Thoracic aorta (tissue), 2 donors: ENCODE results near the gene FBXO8. TPM values are rescaled to one million over a fixed set of nuclear protein-coding genes. Genes with fewer than 3 reads are reported as not detected.

Source experiments
- ATAC-seq: fragments of 150-250 bp; one replicate; pipeline ENCODE4 v1.8.0; 2017; ENCODE audit warnings: low read depth; ENCODE audit not compliant: insufficient number of reproducible peaks, low FRiP score
- DNase-seq: peaks from one replicate; pipeline ENCODE4 v3.0.0-alpha.2; 2020; ENCODE audit warnings: low spot score
- H3K27ac ChIP-seq, 2 donors: fragments of 200-600 bp; sonication (generic); 1 replicate in 1 of 2; 2 replicates in 1 of 2; pipeline ENCODE4 v1.5.1; 2016; ENCODE audit warnings: mild to moderate bottlenecking in 2 of 2, moderate library complexity in 2 of 2
- H3K27me3 ChIP-seq: fragments of 200-600 bp; sonication (generic); replicated peaks from 2 replicates; pipeline ENCODE4 v1.6.0; 2016; ENCODE audit warnings: mild to moderate bottlenecking; ENCODE audit not compliant: insufficient read depth
- H3K36me3 ChIP-seq: fragments of 200-600 bp; sonication (generic); one replicate; pipeline ENCODE4 v1.5.1; 2016
- H3K4me1 ChIP-seq, 2 donors: fragments of 200-600 bp; sonication (generic); 1 replicate in 1 of 2; 2 replicates in 1 of 2; pipeline versions ENCODE4 v1.5.1 to v1.6.0; 2016; ENCODE audit warnings: low read depth in 2 of 2, mild to moderate bottlenecking in 1 of 2; ENCODE audit not compliant: control insufficient read depth in 1 of 2
- H3K4me3 ChIP-seq: fragments of 200-600 bp; sonication (generic); 2 replicates; pipeline ENCODE4 v1.5.1; 2016; ENCODE audit warnings: mild to moderate bottlenecking
- H3K9me3 ChIP-seq: fragments of 200-600 bp; sonication (generic); 2 replicates; pipeline ENCODE4 v1.5.1; 2016
- total RNA-seq, 2 donors: library from RNA; depleted of rRNA; stranded (reverse); fragments of >200 nt; gene quantifications; one replicate each; pipeline versions ENCODE4 v1.1.0 to v1.2.3, GENCODE V29; 2016
- TF ChIP-seq, protein P1 (sequence below): fragments of 200-600 bp; sonication (generic); IDR thresholded peaks from one replicate; pipeline ENCODE4 v1.5.1; 2019; ENCODE audit warnings: antibody characterized with exemption

The FBXO8 gene
- total RNA-seq, 2 donors from 2014 or later: 19.6 to 25.5 TPM

DNA sequence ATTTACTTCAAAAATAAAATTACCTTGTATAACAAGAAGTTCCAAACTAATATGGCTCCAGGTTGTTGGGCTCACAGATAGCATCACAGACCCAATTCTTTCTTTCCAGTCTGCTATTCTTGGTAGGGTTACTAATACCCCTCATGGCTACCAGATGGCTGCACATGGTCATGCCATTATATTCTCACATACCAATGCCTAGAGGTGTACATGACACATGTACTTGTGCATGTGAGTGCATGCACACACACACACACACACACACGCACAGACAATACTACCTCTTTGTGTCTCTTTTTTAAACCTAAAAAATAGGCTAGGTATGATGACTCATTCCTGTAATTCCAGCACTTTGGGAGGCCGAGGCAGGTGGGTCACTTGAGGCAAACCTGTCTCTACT, 31.1 kb downstream of the FBXO8 start:
- Histone ChIP-seq H3K4me3 (no peak overlapping the region), H3K4me1 (peaks cover 8 to 14% of the 10 kb centered on the region in 2 donors), H3K9me3 (no peaks in the 10 kb centered on the region), H3K36me3 (no peaks in the 10 kb centered on the region), H3K27me3 (no peaks in the 10 kb centered on the region), H3K27ac (no peak overlapping the region)
- DNase-seq (no peak), ATAC-seq (no peak)
- TF ChIP-seq, protein P1, sequence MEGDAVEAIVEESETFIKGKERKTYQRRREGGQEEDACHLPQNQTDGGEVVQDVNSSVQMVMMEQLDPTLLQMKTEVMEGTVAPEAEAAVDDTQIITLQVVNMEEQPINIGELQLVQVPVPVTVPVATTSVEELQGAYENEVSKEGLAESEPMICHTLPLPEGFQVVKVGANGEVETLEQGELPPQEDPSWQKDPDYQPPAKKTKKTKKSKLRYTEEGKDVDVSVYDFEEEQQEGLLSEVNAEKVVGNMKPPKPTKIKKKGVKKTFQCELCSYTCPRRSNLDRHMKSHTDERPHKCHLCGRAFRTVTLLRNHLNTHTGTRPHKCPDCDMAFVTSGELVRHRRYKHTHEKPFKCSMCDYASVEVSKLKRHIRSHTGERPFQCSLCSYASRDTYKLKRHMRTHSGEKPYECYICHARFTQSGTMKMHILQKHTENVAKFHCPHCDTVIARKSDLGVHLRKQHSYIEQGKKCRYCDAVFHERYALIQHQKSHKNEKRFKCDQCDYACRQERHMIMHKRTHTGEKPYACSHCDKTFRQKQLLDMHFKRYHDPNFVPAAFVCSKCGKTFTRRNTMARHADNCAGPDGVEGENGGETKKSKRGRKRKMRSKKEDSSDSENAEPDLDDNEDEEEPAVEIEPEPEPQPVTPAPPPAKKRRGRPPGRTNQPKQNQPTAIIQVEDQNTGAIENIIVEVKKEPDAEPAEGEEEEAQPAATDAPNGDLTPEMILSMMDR: no peak

DNA sequence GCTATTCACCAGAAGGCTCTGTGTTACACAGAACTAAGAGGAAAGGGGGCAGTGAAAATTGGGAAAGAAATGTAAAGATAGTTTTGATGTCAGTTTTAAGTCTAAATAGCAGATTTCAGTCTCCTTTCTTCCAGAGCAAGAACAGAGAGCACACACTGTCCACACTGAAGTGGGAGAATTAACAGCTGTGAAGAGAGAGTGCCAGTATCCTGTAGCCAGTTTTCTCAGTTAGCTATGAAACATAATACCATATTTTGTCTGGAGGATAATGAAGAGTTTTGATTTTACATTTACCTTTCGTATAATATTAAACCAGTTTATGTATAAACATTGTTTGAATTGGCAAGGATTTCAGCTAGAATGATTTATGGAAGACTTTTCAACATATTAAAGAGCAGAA, 35.1 kb downstream of the FBXO8 start:
- Histone ChIP-seq H3K4me1 (no peaks in the 10 kb centered on the region), H3K36me3 (no peaks in the 10 kb centered on the region), H3K27ac (no peak overlapping the region), H3K27me3 (no peaks in the 10 kb centered on the region), H3K9me3 (no peaks in the 10 kb centered on the region), H3K4me3 (no peak overlapping the region)
- ATAC-seq: no peak
- TF ChIP-seq, protein P1: no peak
- DNase-seq: no peak

DNA sequence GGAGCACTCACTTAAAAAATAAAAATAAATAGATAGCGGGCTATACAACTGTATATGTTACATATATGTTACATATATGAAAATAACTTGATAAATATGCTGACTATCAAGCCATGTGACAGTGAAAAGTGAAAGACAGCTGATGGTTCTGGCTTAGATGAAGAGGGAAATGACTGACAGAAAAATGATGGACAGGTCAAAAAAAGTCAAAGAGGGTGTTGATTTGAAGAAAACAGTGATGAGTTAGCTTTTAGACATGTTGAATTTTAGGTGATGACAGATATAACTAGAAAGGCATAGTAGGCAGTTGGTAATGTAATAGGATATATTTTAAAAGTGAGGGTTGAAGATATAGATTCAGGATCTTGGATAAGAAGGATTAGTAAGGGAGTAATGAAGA, 37.8 kb downstream of the FBXO8 start:
- no peak for ATAC-seq
- H3K27me3 ChIP-seq: no peaks in the 10 kb centered on the region

DNA sequence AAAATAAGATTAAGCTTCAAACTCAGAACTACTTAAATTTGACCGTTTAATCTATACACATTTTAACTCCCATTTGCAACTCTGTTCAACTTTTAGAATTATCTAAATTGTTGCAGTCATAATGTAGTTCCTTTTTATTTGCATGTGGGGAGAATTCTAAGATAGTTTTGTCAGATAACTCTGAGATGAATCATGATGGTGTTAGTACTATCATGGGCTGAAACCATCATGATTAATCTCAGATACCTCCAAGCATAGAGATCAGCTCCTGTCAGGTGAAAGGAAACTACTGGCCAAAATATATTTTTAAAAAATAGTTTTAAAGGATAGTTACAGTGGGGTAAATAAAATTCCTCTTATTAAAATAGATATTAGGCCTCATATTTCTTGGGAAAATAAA, 39.0 kb downstream of the FBXO8 start:
- no peak overlapping the region for H3K27ac ChIP-seq
- DNase-seq: no peak
- ATAC-seq: no peak
- no peaks in the 10 kb centered on the region for H3K36me3 ChIP-seq
- H3K4me1 ChIP-seq: no peaks in the 10 kb centered on the region
- H3K9me3 ChIP-seq: no peaks in the 10 kb centered on the region
- no peak overlapping the region for H3K4me3 ChIP-seq
- no peaks in the 10 kb centered on the region for H3K27me3 ChIP-seq
- TF ChIP-seq, protein P1: no peak

More for the DNA sequence above, 37.8 kb downstream of the FBXO8 start:
- DNase-seq: no peak
- Histone ChIP-seq H3K9me3 (no peaks in the 10 kb centered on the region), H3K4me1 (no peaks in the 10 kb centered on the region), H3K27ac (no peak overlapping the region), H3K36me3 (no peaks in the 10 kb centered on the region), H3K4me3 (no peak overlapping the region)
- TF ChIP-seq, protein P1: no peak

DNA sequence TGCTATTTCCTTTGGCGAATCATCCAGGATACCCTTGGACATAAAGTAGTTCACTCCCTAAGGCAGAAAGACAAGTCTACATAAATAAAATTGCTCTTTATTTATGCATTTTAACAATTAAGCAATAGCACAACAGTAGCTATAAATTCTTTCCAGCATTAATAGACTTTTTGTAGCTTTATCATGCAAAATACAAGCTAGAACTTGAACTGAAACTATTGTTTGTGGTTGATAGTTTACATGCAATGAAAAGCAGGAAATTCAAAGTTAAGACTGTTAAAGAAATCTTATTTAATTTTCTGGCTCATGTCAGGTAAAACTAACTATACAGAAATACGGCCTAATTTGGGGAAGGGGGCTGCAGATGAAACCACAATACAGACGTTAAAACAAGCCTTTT, 42.3 kb downstream of the FBXO8 start:
- no peak overlapping the region for H3K4me3 ChIP-seq

More for the DNA sequence above, 42.3 kb downstream of the FBXO8 start:
- H3K9me3 ChIP-seq: no peaks in the 10 kb centered on the region
- DNase-seq (no peak), ATAC-seq (no peak)
- peaks cover 7% of the 10 kb centered on the region for H3K36me3 ChIP-seq
- no peaks in the 10 kb centered on the region for H3K27me3 ChIP-seq
- H3K27ac ChIP-seq: no peak overlapping the region
- TF ChIP-seq, protein P1: no peak
- no peaks in the 10 kb centered on the region for H3K4me1 ChIP-seq
